ENCODE data around the gene AFAP1L1.

- TF ChIP-seq POLR2A (IDR thresholded peaks at IDR 0.05) (no peak), CTCF (IDR thresholded peaks at IDR 0.05) (no peak)
These were observed 82.3 kb downstream of the AFAP1L1 start for GRCh38 chr5:149353911-149354310.
